Glutamatergic neuron (in vitro differentiated cells): ENCODE measurements around the gene NEDD9. TPM values are rescaled to one million over a fixed set of nuclear protein-coding genes. Genes with fewer than 3 reads are reported as not detected.

Source experiments
- DNase-seq: peaks from one replicate; pipeline ENCODE4 v3.0.0; 2022
- H3K27ac Mint-ChIP-seq: one replicate; pipeline ENCODE4 v1.8.0; 2020; ENCODE audit warnings: mild to moderate bottlenecking, mixed read lengths, inconsistent platforms; ENCODE audit not compliant: unreplicated experiment
- H3K27me3 Mint-ChIP-seq: one replicate; pipeline ENCODE4 v1.8.0; 2020; ENCODE audit warnings: mild to moderate bottlenecking, moderate library complexity, mixed read lengths, inconsistent platforms; ENCODE audit not compliant: unreplicated experiment
- H3K36me3 Mint-ChIP-seq: one replicate; pipeline ENCODE4 v1.8.0; 2020; ENCODE audit warnings: mild to moderate bottlenecking, mixed read lengths, inconsistent platforms; ENCODE audit not compliant: unreplicated experiment
- H3K4me1 Mint-ChIP-seq: one replicate; pipeline ENCODE4 v1.8.0; 2020; ENCODE audit warnings: mild to moderate bottlenecking, low read depth, mixed read lengths, inconsistent platforms; ENCODE audit not compliant: unreplicated experiment
- H3K4me3 Mint-ChIP-seq: one replicate; pipeline ENCODE4 v1.8.0; 2020; ENCODE audit warnings: mild to moderate bottlenecking, mixed read lengths, inconsistent platforms; ENCODE audit not compliant: unreplicated experiment
- H3K9me3 Mint-ChIP-seq: one replicate; pipeline ENCODE4 v1.8.0; 2020; ENCODE audit warnings: mild to moderate bottlenecking, moderate library complexity, mixed read lengths, inconsistent platforms; ENCODE audit not compliant: unreplicated experiment
- total RNA-seq: library from RNA; stranded (reverse); fragmentation: NEBNext Ultra II Directional; extraction: Animal tissue kit (Norgen Biotek cat#: 25700); gene quantifications from one replicate; pipeline ENCODE4 v1.2.1, GENCODE V29; 2021; ENCODE audit not compliant: unreplicated experiment
- TF ChIP-seq, protein P1 (sequence below): fragments of 200-600 bp; sonication (generic); IDR thresholded peaks from one replicate; pipeline ENCODE4 v1.5.0; 2021; ENCODE audit not compliant: partially characterized antibody, unreplicated experiment

Gene NEDD9
- total RNA-seq, 1 donor from 2014 or later, result 0.71 TPM

GRCh38 chr6:11213422-11214021, 18.9 kb downstream of the NEDD9 start:
- no peaks in the 10 kb centered on the region for H3K27me3 Mint-ChIP-seq
- DNase-seq, result no peak
- H3K36me3 Mint-ChIP-seq, result no peaks in the 10 kb centered on the region
- no peak overlapping the region for H3K4me3 Mint-ChIP-seq
- H3K4me1 Mint-ChIP-seq, result peaks cover 8% of the 10 kb centered on the region
- no peaks in the 10 kb centered on the region for H3K9me3 Mint-ChIP-seq
- TF ChIP-seq, protein P1, sequence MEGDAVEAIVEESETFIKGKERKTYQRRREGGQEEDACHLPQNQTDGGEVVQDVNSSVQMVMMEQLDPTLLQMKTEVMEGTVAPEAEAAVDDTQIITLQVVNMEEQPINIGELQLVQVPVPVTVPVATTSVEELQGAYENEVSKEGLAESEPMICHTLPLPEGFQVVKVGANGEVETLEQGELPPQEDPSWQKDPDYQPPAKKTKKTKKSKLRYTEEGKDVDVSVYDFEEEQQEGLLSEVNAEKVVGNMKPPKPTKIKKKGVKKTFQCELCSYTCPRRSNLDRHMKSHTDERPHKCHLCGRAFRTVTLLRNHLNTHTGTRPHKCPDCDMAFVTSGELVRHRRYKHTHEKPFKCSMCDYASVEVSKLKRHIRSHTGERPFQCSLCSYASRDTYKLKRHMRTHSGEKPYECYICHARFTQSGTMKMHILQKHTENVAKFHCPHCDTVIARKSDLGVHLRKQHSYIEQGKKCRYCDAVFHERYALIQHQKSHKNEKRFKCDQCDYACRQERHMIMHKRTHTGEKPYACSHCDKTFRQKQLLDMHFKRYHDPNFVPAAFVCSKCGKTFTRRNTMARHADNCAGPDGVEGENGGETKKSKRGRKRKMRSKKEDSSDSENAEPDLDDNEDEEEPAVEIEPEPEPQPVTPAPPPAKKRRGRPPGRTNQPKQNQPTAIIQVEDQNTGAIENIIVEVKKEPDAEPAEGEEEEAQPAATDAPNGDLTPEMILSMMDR, result no peak
- peak overlapping the region; percentile 69 for H3K27ac Mint-ChIP-seq

- Mint-ChIP-seq H3K4me3 (no peak overlapping the region), H3K4me1 (peaks cover 8% of the 10 kb centered on the region), H3K9me3 (no peaks in the 10 kb centered on the region), H3K36me3 (no peaks in the 10 kb centered on the region), H3K27me3 (no peaks in the 10 kb centered on the region), H3K27ac (no peak overlapping the region)
- TF ChIP-seq, protein P1, result no peak
- no peak for DNase-seq
Measured at GRCh38 chr6:11212664-11213063, 19.8 kb downstream of the NEDD9 start.

- Mint-ChIP-seq H3K4me3 (no peak overlapping the region), H3K27me3 (no peaks in the 10 kb centered on the region), H3K36me3 (no peaks in the 10 kb centered on the region), H3K4me1 (peaks cover 8% of the 10 kb centered on the region), H3K27ac (no peak overlapping the region), H3K9me3 (no peaks in the 10 kb centered on the region)
- TF ChIP-seq, protein P1, result no peak
- DNase-seq, result no peak
Measured at GRCh38 chr6:11211254-11211653, 21.2 kb downstream of the NEDD9 start.

- DNase-seq, result no peak
- Mint-ChIP-seq H3K27ac (no peak overlapping the region), H3K27me3 (no peaks in the 10 kb centered on the region), H3K9me3 (no peaks in the 10 kb centered on the region), H3K36me3 (no peaks in the 10 kb centered on the region), H3K4me1 (peaks cover 8% of the 10 kb centered on the region), H3K4me3 (no peak overlapping the region)
- TF ChIP-seq, protein P1, result no peak
Measured at GRCh38 chr6:11210386-11211138, 21.9 kb downstream of the NEDD9 start.

GRCh38 chr6:11209906-11210305, 22.6 kb downstream of the NEDD9 start:
- TF ChIP-seq, protein P1, result no peak
- no peaks in the 10 kb centered on the region for H3K9me3 Mint-ChIP-seq
- H3K4me1 Mint-ChIP-seq, result peaks cover 8% of the 10 kb centered on the region
- H3K4me3 Mint-ChIP-seq, result no peak overlapping the region
- DNase-seq, result no peak
- H3K27me3 Mint-ChIP-seq, result no peaks in the 10 kb centered on the region
- no peak overlapping the region for H3K27ac Mint-ChIP-seq
- no peaks in the 10 kb centered on the region for H3K36me3 Mint-ChIP-seq
